ENCODE data around the gene MMP15. TPM values are rescaled to one million over a fixed set of nuclear protein-coding genes. Genes with fewer than 3 reads are reported as not detected.

The MMP15 gene
- total and polyA plus RNA-seq, 4 donors, result 0.82 to 5.9 (median 3.8) TPM

DNA sequence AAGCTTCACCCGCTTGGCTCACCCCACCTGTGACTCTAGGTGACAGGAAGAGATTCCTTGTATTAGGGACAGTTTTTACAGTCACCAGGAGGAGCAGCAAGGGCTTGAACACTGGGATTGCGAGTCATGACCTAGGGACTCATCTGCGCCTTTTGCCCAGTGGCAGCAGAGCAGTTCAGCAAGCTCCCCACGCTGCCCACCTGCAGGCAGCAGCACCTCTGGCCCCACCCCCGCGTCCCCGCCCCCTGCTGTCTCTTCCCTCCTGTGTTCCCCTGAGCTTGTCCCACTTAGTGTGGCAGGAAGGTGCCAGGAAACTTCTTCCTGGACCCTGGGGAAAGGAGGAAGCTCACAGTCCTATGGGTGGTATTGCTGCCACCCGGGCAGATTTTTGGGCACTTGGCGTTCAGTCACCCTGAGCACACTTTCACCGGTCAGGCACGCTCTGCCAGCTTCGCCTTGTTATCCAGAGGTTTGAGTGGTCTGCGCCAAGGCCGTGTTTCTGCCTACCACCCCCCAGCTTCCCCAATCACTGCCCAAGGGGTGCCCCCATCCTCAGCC is 8.7 kb downstream of the MMP15 start:
- Histone ChIP-seq H3K36me3 (ENCODE audit: control insufficient read depth in 1 of 2, insufficient read depth in 2 of 2, low read length in 1 of 2) (no peaks in the 10 kb centered on the region), H3K27me3 (ENCODE audit: control insufficient read depth in 1 of 2, insufficient read depth in 2 of 2, low read length in 1 of 2) (no peaks in the 10 kb centered on the region), H3K27ac (ENCODE audit: low read depth in 1 of 2, low read length in 2 of 2) (no peak overlapping the region), H3K9me3 (ENCODE audit: control insufficient read depth, low read length) (no peaks in the 10 kb centered on the region), H3K4me3 (ENCODE audit: low read length in 2 of 2) (no peak overlapping the region), H3K4me1 (ENCODE audit: control insufficient read depth in 1 of 2, insufficient read depth in 2 of 2, low read length in 2 of 2) (no peaks in the 10 kb centered on the region)
- intact Hi-C loops (cut with DNase I), result no loop called here
- ATAC-seq (ENCODE audit: low FRiP score), result no peak
- no peak for DNase-seq
- WGBS, 2 donors, result 89 to 91% methylated on average over 14 of the region's 14 CpGs

DNA sequence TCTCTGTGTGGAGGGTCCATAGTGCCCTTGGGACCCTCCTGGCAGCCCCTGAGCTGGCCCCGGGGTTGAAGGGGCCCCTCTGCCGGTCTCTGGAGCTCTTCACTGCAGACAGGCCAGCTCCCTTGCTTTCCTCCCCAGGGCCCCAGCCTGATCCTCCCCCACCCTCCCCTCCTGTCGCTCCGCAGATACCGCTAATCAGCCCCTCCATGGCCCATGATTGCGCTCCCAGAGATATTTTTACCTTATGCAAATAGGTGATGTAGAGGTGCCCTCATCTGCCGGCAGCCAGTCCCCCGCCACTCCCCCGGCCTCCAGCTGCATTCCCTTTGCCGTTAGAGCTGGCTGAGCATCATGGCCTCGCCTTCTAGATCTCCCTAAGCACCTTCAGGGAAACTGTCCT is 9.2 kb downstream of the MMP15 start:
- 86 to 89% methylated on average over 11 of the region's 11 CpGs for WGBS, 2 donors
- DNase-seq (no peak), ATAC-seq (ENCODE audit: low FRiP score) (no peak)
- no peak overlapping the region for H3K4me3 ChIP-seq (ENCODE audit: low read length in 2 of 2)
- H3K4me1 ChIP-seq (ENCODE audit: control insufficient read depth in 1 of 2, insufficient read depth in 2 of 2, low read length in 2 of 2), result no peaks in the 10 kb centered on the region
- H3K9me3 ChIP-seq (ENCODE audit: control insufficient read depth, low read length), result no peaks in the 10 kb centered on the region
- no peaks in the 10 kb centered on the region for H3K36me3 ChIP-seq (ENCODE audit: control insufficient read depth in 1 of 2, insufficient read depth in 2 of 2, low read length in 1 of 2)
- H3K27ac ChIP-seq (ENCODE audit: low read depth in 1 of 2, low read length in 2 of 2), result no peak overlapping the region
- intact Hi-C loops (cut with DNase I), result no loop called here
- H3K27me3 ChIP-seq (ENCODE audit: control insufficient read depth in 1 of 2, insufficient read depth in 2 of 2, low read length in 1 of 2), result no peaks in the 10 kb centered on the region

DNA sequence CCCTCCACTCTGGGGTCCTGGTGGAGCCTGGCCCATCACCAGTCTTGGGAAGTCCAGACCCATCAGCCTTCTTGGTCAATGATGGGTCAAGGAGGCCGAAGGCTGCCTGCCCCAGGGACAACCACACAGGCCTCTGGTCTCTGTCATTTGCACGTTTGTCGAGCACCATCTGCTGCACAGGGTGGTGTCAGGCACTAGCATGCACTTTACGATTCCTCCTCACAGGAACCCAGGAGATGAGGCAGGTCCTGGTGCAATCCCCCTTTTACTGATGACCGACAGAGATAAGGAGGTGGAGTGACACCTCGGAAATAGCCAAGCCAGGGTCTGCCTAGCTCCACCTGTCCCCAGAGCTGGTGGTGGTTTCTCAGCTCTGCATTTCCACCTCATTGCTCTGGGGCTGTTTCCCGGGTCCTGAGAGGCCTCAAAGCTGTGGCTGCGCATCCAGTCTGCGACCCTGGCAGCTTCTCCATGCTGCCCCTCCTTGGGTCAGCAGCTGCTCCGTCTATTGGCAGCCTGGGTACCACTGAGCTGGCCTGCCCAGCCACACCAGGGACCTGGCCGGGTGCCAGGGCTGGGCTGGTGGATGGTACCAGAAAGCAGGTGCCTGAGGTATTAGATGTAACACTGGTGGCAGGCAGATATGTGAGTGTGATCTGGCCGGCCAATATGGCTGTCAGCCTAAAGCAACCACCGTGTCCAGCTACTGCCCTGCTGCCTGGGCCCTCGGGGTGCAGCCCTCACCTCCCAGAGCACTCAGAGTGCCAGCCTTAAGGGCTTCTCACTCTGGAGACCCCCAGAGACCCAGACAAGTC is 10.0 kb downstream of the MMP15 start:
- ATAC-seq (ENCODE audit: low FRiP score) (no peak), DNase-seq (no peak)
- 85% methylated on average over 14 of the region's 14 CpGs for WGBS, 2 donors
- H3K27ac ChIP-seq (ENCODE audit: low read depth in 1 of 2, low read length in 2 of 2), result no peak overlapping the region
- H3K36me3 ChIP-seq (ENCODE audit: control insufficient read depth in 1 of 2, insufficient read depth in 2 of 2, low read length in 1 of 2), result no peaks in the 10 kb centered on the region
- no peaks in the 10 kb centered on the region for H3K9me3 ChIP-seq (ENCODE audit: control insufficient read depth, low read length)
- no peaks in the 10 kb centered on the region for H3K4me1 ChIP-seq (ENCODE audit: control insufficient read depth in 1 of 2, insufficient read depth in 2 of 2, low read length in 2 of 2)
- intact Hi-C loops (cut with DNase I), result no loop called here
- no peak overlapping the region for H3K4me3 ChIP-seq (ENCODE audit: low read length in 2 of 2)
- H3K27me3 ChIP-seq (ENCODE audit: control insufficient read depth in 1 of 2, insufficient read depth in 2 of 2, low read length in 1 of 2), result no peaks in the 10 kb centered on the region

DNA sequence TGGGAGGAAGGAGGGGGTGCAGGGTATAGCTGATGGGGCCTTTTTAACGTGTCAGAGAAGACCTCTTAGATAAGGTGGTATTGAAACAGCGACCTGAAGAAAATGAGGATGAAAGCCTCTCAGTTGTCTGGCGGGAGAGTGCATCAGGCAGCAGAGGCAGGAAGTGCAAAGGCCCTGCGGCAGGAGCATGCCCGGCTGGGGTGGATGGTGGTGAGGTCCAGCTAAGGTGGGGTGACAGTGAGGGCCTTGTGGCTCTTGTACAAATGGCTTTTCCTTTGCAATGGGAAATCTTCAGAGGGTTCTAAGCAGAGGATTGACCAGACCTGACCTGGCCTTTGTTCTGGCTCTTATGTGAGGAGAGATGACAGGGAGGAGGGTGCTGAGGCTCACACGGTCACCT is 11.4 kb downstream of the MMP15 start:
- 95 to 97% methylated on average over 6 of the region's 6 CpGs for WGBS, 2 donors
- no peak overlapping the region for H3K4me3 ChIP-seq (ENCODE audit: low read length in 2 of 2)
- intact Hi-C loops (cut with DNase I), result no loop called here
- no peak for ATAC-seq (ENCODE audit: low FRiP score)
- no peaks in the 10 kb centered on the region for H3K4me1 ChIP-seq (ENCODE audit: control insufficient read depth in 1 of 2, insufficient read depth in 2 of 2, low read length in 2 of 2)
- H3K27ac ChIP-seq (ENCODE audit: low read depth in 1 of 2, low read length in 2 of 2), result no peak overlapping the region
- no peaks in the 10 kb centered on the region for H3K27me3 ChIP-seq (ENCODE audit: control insufficient read depth in 1 of 2, insufficient read depth in 2 of 2, low read length in 1 of 2)
- no peak for DNase-seq
- no peaks in the 10 kb centered on the region for H3K36me3 ChIP-seq (ENCODE audit: control insufficient read depth in 1 of 2, insufficient read depth in 2 of 2, low read length in 1 of 2)
- no peaks in the 10 kb centered on the region for H3K9me3 ChIP-seq (ENCODE audit: control insufficient read depth, low read length)

DNA sequence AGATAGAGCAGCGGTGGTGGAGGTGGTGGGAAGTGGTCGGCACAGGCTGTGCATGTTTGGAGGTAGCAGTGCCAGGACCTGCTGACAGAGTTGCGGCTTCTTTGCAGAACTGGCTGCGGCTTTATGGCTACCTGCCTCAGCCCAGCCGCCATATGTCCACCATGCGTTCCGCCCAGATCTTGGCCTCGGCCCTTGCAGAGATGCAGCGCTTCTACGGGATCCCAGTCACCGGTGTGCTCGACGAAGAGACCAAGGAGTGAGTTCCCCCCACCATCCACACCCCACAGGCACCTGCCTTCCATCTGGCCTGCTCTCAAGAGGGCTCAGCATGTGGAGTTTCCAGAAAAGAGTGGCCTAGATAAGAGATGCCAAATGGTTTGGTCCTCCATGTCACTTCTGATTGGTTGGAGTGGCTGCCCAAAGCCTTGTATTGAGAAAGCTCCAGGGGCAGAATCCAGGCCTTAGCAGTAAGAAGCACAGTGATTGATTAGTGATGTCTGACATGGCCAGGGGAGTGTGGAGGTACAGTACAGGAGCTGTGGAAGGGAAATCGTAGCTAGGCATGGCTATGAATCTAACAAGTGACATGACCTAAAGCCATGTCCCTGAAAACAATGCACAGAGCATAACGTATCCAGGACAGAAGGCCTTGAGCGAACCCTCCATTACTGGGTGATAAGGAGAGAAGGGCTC is 12.0 kb downstream of the MMP15 start:
- Histone ChIP-seq H3K9me3 (ENCODE audit: control insufficient read depth, low read length) (no peaks in the 10 kb centered on the region), H3K36me3 (ENCODE audit: control insufficient read depth in 1 of 2, insufficient read depth in 2 of 2, low read length in 1 of 2) (no peaks in the 10 kb centered on the region), H3K4me3 (ENCODE audit: low read length in 2 of 2) (no peak overlapping the region), H3K4me1 (ENCODE audit: control insufficient read depth in 1 of 2, insufficient read depth in 2 of 2, low read length in 2 of 2) (no peaks in the 10 kb centered on the region), H3K27ac (ENCODE audit: low read depth in 1 of 2, low read length in 2 of 2) (no peak overlapping the region), H3K27me3 (ENCODE audit: control insufficient read depth in 1 of 2, insufficient read depth in 2 of 2, low read length in 1 of 2) (no peaks in the 10 kb centered on the region)
- ATAC-seq (ENCODE audit: low FRiP score), result no peak
- intact Hi-C loops (cut with DNase I), result no loop called here
- no peak for DNase-seq
- WGBS, 2 donors, result 95 to 96% methylated on average over 16 of the region's 16 CpGs

DNA sequence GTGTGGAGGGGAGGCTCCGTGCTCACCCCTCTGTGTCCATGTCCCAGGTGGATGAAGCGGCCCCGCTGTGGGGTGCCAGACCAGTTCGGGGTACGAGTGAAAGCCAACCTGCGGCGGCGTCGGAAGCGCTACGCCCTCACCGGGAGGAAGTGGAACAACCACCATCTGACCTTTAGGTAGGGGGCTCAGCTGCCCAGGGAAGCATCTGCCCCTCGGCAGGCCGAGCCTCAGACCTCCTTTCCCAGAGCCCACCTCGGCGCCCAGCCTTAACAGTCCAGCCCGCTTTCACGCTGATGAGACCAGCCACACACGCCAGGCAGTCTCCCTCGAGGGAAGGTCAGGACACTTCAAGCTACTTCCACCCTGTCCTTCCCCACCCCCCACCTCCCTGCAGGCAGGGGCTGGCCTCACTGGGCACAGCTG is 12.7 kb downstream of the MMP15 start:
- Histone ChIP-seq H3K4me1 (ENCODE audit: control insufficient read depth in 1 of 2, insufficient read depth in 2 of 2, low read length in 2 of 2) (no peaks in the 10 kb centered on the region), H3K27me3 (ENCODE audit: control insufficient read depth in 1 of 2, insufficient read depth in 2 of 2, low read length in 1 of 2) (no peaks in the 10 kb centered on the region), H3K9me3 (ENCODE audit: control insufficient read depth, low read length) (no peaks in the 10 kb centered on the region), H3K27ac (ENCODE audit: low read depth in 1 of 2, low read length in 2 of 2) (no peak overlapping the region), H3K36me3 (ENCODE audit: control insufficient read depth in 1 of 2, insufficient read depth in 2 of 2, low read length in 1 of 2) (no peaks in the 10 kb centered on the region), H3K4me3 (ENCODE audit: low read length in 2 of 2) (no peak overlapping the region)
- intact Hi-C loops (cut with DNase I), result no loop called here
- no peak for DNase-seq
- no peak for ATAC-seq (ENCODE audit: low FRiP score)
- WGBS, 2 donors, result 96 to 98% methylated on average over 20 of the region's 20 CpGs

DNA sequence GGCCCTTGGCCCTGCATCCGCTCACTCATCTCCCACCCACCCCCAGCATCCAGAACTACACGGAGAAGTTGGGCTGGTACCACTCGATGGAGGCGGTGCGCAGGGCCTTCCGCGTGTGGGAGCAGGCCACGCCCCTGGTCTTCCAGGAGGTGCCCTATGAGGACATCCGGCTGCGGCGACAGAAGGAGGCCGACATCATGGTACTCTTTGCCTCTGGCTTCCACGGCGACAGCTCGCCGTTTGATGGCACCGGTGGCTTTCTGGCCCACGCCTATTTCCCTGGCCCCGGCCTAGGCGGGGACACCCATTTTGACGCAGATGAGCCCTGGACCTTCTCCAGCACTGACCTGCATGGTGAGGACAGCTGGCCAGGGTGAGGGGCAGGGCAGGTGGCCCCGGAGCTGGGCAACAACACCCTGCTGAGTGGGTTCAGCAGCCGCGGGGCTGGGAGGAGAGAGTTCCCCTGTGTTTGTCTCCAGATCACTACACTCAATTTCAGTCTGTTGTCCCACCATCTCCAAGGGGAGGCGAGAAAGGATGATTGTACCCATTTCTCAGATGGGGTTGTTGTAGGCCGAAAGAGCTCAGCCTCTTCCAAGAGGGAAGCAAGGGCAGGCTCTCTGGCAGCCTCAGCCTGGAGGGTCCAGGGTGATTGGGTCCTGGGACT is 14.4 kb downstream of the MMP15 start:
- intact Hi-C loops (cut with DNase I), result no loop called here
- Histone ChIP-seq H3K36me3 (ENCODE audit: control insufficient read depth in 1 of 2, insufficient read depth in 2 of 2, low read length in 1 of 2) (no peaks in the 10 kb centered on the region), H3K9me3 (ENCODE audit: control insufficient read depth, low read length) (no peaks in the 10 kb centered on the region), H3K4me1 (ENCODE audit: control insufficient read depth in 1 of 2, insufficient read depth in 2 of 2, low read length in 2 of 2) (no peaks in the 10 kb centered on the region), H3K27me3 (ENCODE audit: control insufficient read depth in 1 of 2, insufficient read depth in 2 of 2, low read length in 1 of 2) (no peaks in the 10 kb centered on the region), H3K27ac (ENCODE audit: low read depth in 1 of 2, low read length in 2 of 2) (no peak overlapping the region), H3K4me3 (ENCODE audit: low read length in 2 of 2) (no peak overlapping the region)
- ATAC-seq (ENCODE audit: low FRiP score) (no peak), DNase-seq (no peak)
- 95 to 96% methylated on average over 26 of the region's 26 CpGs for WGBS, 2 donors

DNA sequence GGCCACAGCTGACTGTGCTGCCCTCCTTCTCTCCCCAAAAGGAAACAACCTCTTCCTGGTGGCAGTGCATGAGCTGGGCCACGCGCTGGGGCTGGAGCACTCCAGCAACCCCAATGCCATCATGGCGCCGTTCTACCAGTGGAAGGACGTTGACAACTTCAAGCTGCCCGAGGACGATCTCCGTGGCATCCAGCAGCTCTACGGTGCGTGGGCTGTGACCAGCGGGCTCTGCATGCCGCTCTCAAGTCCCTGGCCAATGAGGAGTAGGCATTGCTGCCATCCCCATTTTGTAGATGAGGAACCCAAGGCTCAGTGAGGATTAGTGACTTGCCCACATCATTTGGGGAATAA is 14.9 kb downstream of the MMP15 start:
- Histone ChIP-seq H3K4me3 (ENCODE audit: low read length in 2 of 2) (no peak overlapping the region), H3K27ac (ENCODE audit: low read depth in 1 of 2, low read length in 2 of 2) (no peak overlapping the region), H3K27me3 (ENCODE audit: control insufficient read depth in 1 of 2, insufficient read depth in 2 of 2, low read length in 1 of 2) (no peaks in the 10 kb centered on the region), H3K9me3 (ENCODE audit: control insufficient read depth, low read length) (no peaks in the 10 kb centered on the region), H3K4me1 (ENCODE audit: control insufficient read depth in 1 of 2, insufficient read depth in 2 of 2, low read length in 2 of 2) (no peaks in the 10 kb centered on the region), H3K36me3 (ENCODE audit: control insufficient read depth in 1 of 2, insufficient read depth in 2 of 2, low read length in 1 of 2) (no peaks in the 10 kb centered on the region)
- ATAC-seq (ENCODE audit: low FRiP score) (no peak), DNase-seq (no peak)
- 97 to 98% methylated on average over 12 of the region's 12 CpGs for WGBS, 2 donors
- intact Hi-C loops (cut with DNase I), result no loop called here

All from aorta (tissue), 5 donors.